CD8-positive, alpha-beta memory T cell (primary cell): ENCODE measurements around the gene OR52M1. TPM values are rescaled to one million over a fixed set of nuclear protein-coding genes. Genes with fewer than 3 reads are reported as not detected.

Experiments used
- CTCF ChIA-PET: fragments of 350-600 bp; sonication (Branson Sonifier 250); formaldehyde crosslinking; loops from one replicate; lab custom pipeline; 2021; ENCODE audit warnings: antibody characterized with exemption; lab: Charles Lee
- POLR2A ChIA-PET: fragments of 350-600 bp; sonication (Branson Sonifier 250); formaldehyde crosslinking; loops from one replicate; lab custom pipeline; 2021; ENCODE audit warnings: antibody characterized with exemption; lab: Charles Lee
- DNase-seq, 5 donors: peaks; one replicate each; pipeline versions ENCODE4 v3.0.0 to v3.0.0-alpha.2; 2020 to 2022; ENCODE audit warnings: mixed read lengths in 1 of 5
- H3K27ac ChIP-seq: one replicate; pipeline ENCODE4 v1.7.0; 2013; ENCODE audit warnings: low read depth, mild to moderate bottlenecking, low read length, moderate library complexity
- H3K27me3 ChIP-seq: 2 replicates; pipeline ENCODE4 v1.7.0; 2013; ENCODE audit warnings: low read length, mild to moderate bottlenecking; ENCODE audit not compliant: insufficient read depth, poor library complexity, severe bottlenecking
- H3K36me3 ChIP-seq: 2 replicates; pipeline ENCODE4 v1.7.0; 2013; ENCODE audit warnings: mild to moderate bottlenecking, low read length, moderate library complexity; ENCODE audit not compliant: insufficient read depth
- H3K4me1 ChIP-seq: 2 replicates; pipeline ENCODE4 v1.7.0; 2013; ENCODE audit warnings: mild to moderate bottlenecking, low read length, moderate library complexity; ENCODE audit not compliant: insufficient read depth
- H3K4me3 ChIP-seq: 2 replicates; pipeline ENCODE4 v1.7.0; 2013; ENCODE audit warnings: mild to moderate bottlenecking, low read length
- H3K9me3 ChIP-seq: 2 replicates; pipeline ENCODE4 v1.7.0; 2013; ENCODE audit warnings: mild to moderate bottlenecking, low read length
- H3K27ac Mint-ChIP-seq, 8 donors: one replicate each; pipeline ENCODE4 v1.8.0; 2020 to 2021; ENCODE audit warnings: mixed read lengths in 8 of 8, mild to moderate bottlenecking in 6 of 8, inconsistent platforms in 3 of 8, moderate library complexity in 3 of 8
- H3K27me3 Mint-ChIP-seq, 2 donors: one replicate each; pipeline ENCODE4 v1.8.0; 2020 to 2021; ENCODE audit warnings: mixed read lengths in 2 of 2, mild to moderate bottlenecking in 1 of 2, moderate library complexity in 1 of 2
- H3K36me3 Mint-ChIP-seq, 3 donors: one replicate each; pipeline ENCODE4 v1.8.0; 2020 to 2021; ENCODE audit warnings: mixed read lengths in 3 of 3, inconsistent platforms in 1 of 3, mild to moderate bottlenecking in 1 of 3
- H3K4me1 Mint-ChIP-seq, 3 donors: one replicate each; pipeline ENCODE4 v1.8.0; 2020 to 2021; ENCODE audit warnings: mixed read lengths in 3 of 3, inconsistent platforms in 1 of 3, mild to moderate bottlenecking in 1 of 3
- H3K4me3 Mint-ChIP-seq, 7 donors: one replicate each; pipeline ENCODE4 v1.8.0; 2020 to 2021; ENCODE audit warnings: mixed read lengths in 7 of 7, mild to moderate bottlenecking in 6 of 7, moderate library complexity in 4 of 7, inconsistent platforms in 2 of 7
- H3K9me3 Mint-ChIP-seq, 5 donors: one replicate each; pipeline ENCODE4 v1.8.0; 2020 to 2022; ENCODE audit warnings: mixed read lengths in 5 of 5, mild to moderate bottlenecking in 3 of 5, moderate library complexity in 2 of 5, inconsistent platforms in 1 of 5
- polyA plus RNA-seq: library from polyadenylated mRNA; unstranded; fragments of 300-500 nt; fragmentation: Illumina TruSeq; gene quantifications from one replicate; pipeline ENCODE4 v1.2.3, GENCODE V29; 2021
- total RNA-seq, 2 experiments: library from RNA; stranded (reverse); gene quantifications; one replicate each; pipeline ENCODE4 v1.2.3, GENCODE V29; 2021

Gene OR52M1
- total and polyA plus RNA-seq, 3 experiments from 2014 or later, result not detected

- H3K4me3 Mint-ChIP-seq, result no peak overlapping the region
- no peaks in the 10 kb centered on the region for H3K36me3 Mint-ChIP-seq
- Histone ChIP-seq H3K4me3 (no peak overlapping the region), H3K27ac (no peak overlapping the region), H3K27me3 (no peaks in the 10 kb centered on the region), H3K9me3 (no peaks in the 10 kb centered on the region), H3K36me3 (no peaks in the 10 kb centered on the region), H3K4me1 (no peaks in the 10 kb centered on the region)
- H3K27ac Mint-ChIP-seq, result no peak overlapping the region
- ChIA-PET CTCF (interaction anchor here (2.6 kb wide), 1 partner anchor 359 kb away, joined by 10 read pairs; no protein-coding TSS in a partner anchor), POLR2A (no interaction called here)
- peaks cover 0 to 2% (median 0%) of the 10 kb centered on the region in 5 donors for H3K9me3 Mint-ChIP-seq
- DNase-seq, result no peak
- H3K27me3 Mint-ChIP-seq, result peaks cover 12 to 24% of the 10 kb centered on the region in 2 donors
- no peaks in the 10 kb centered on the region for H3K4me1 Mint-ChIP-seq
Measured at GRCh38 chr11:4546878-4547277, 1.9 kb downstream of the OR52M1 start.

- peaks cover 9 to 24% of the 10 kb centered on the region in 2 donors for H3K27me3 Mint-ChIP-seq
- H3K4me1 Mint-ChIP-seq, result no peaks in the 10 kb centered on the region
- H3K27me3 ChIP-seq, result no peaks in the 10 kb centered on the region
- H3K9me3 Mint-ChIP-seq, result peaks cover 0 to 2% (median 0%) of the 10 kb centered on the region in 5 donors
- no peaks in the 10 kb centered on the region for H3K36me3 ChIP-seq
- POLR2A ChIA-PET, result no interaction called here
- H3K4me3 ChIP-seq, result no peak overlapping the region
- no peak overlapping the region for H3K27ac Mint-ChIP-seq
- no peaks in the 10 kb centered on the region for H3K4me1 ChIP-seq
- H3K9me3 ChIP-seq, result no peaks in the 10 kb centered on the region
- CTCF ChIA-PET, result interaction anchor here (2.6 kb wide), 1 partner anchor 360 kb away, joined by 10 read pairs; no protein-coding TSS in a partner anchor
- H3K36me3 Mint-ChIP-seq, result no peaks in the 10 kb centered on the region
- DNase-seq, result no peak
- no peak overlapping the region for H3K27ac ChIP-seq
- H3K4me3 Mint-ChIP-seq, result no peak overlapping the region
Measured at GRCh38 chr11:4547416-4547815, 2.4 kb downstream of the OR52M1 start.

- Histone ChIP-seq H3K9me3 (no peaks in the 10 kb centered on the region), H3K4me3 (no peak overlapping the region), H3K27me3 (no peaks in the 10 kb centered on the region), H3K27ac (no peak overlapping the region), H3K36me3 (no peaks in the 10 kb centered on the region), H3K4me1 (no peaks in the 10 kb centered on the region)
- CTCF ChIA-PET, result interaction anchor here (2.5 kb wide), 1 partner anchor 365 kb away, joined by 7 read pairs; no protein-coding TSS in a partner anchor
- Mint-ChIP-seq H3K27ac (no peak overlapping the region), H3K36me3 (no peaks in the 10 kb centered on the region), H3K27me3 (peaks cover 18 to 54% of the 10 kb centered on the region in 2 donors), H3K9me3 (peaks cover 0 to 2% (median 0%) of the 10 kb centered on the region in 5 donors), H3K4me3 (no peak overlapping the region), H3K4me1 (no peaks in the 10 kb centered on the region)
- DNase-seq, result no peak
- POLR2A ChIA-PET, result no interaction called here
Measured at GRCh38 chr11:4551346-4551979, 6.5 kb downstream of the OR52M1 start.

- ChIA-PET CTCF (no interaction called here), POLR2A (no interaction called here)
- Mint-ChIP-seq H3K9me3 (peaks cover 0 to 12% (median 6%) of the 10 kb centered on the region in 5 donors), H3K27ac (no peak overlapping the region), H3K27me3 (peaks cover 12 to 58% of the 10 kb centered on the region in 2 donors), H3K36me3 (peaks cover 0 to 5% (median 0%) of the 10 kb centered on the region in 3 donors), H3K4me3 (no peak overlapping the region), H3K4me1 (no peaks in the 10 kb centered on the region)
- Histone ChIP-seq H3K4me3 (no peak overlapping the region), H3K27ac (no peak overlapping the region), H3K4me1 (no peaks in the 10 kb centered on the region), H3K36me3 (no peaks in the 10 kb centered on the region), H3K9me3 (no peaks in the 10 kb centered on the region), H3K27me3 (no peaks in the 10 kb centered on the region)
- no peak for DNase-seq
Measured at GRCh38 chr11:4559527-4560440, 14.8 kb downstream of the OR52M1 start.

- ChIA-PET CTCF (no interaction called here), POLR2A (no interaction called here)
- H3K36me3 Mint-ChIP-seq, result peaks cover 0 to 5% (median 0%) of the 10 kb centered on the region in 3 donors
- H3K9me3 ChIP-seq, result no peaks in the 10 kb centered on the region
- no peaks in the 10 kb centered on the region for H3K27me3 ChIP-seq
- no peak for DNase-seq
- no peak overlapping the region for H3K27ac Mint-ChIP-seq
- peaks cover 8 to 55% of the 10 kb centered on the region in 2 donors for H3K27me3 Mint-ChIP-seq
- no peaks in the 10 kb centered on the region for H3K36me3 ChIP-seq
- H3K4me1 Mint-ChIP-seq, result no peaks in the 10 kb centered on the region
- H3K4me1 ChIP-seq, result no peaks in the 10 kb centered on the region
- no peak overlapping the region for H3K4me3 ChIP-seq
- peaks cover 0 to 12% (median 6%) of the 10 kb centered on the region in 5 donors for H3K9me3 Mint-ChIP-seq
- H3K27ac ChIP-seq, result no peak overlapping the region
- no peak overlapping the region for H3K4me3 Mint-ChIP-seq
Measured at GRCh38 chr11:4560467-4560866, 15.5 kb downstream of the OR52M1 start.

GRCh38 chr11:4565371-4565770 lies 20.4 kb downstream of the OR52M1 start:
- CTCF ChIA-PET, result no interaction called here
- Mint-ChIP-seq H3K4me1 (no peaks in the 10 kb centered on the region), H3K36me3 (peaks cover 0 to 5% (median 0%) of the 10 kb centered on the region in 3 donors), H3K27ac (no peak overlapping the region), H3K4me3 (no peak overlapping the region), H3K9me3 (peaks cover 0 to 12% (median 6%) of the 10 kb centered on the region in 5 donors), H3K27me3 (peaks cover 10 to 32% of the 10 kb centered on the region in 2 donors)
- POLR2A ChIA-PET, result no interaction called here
- no peaks in the 10 kb centered on the region for H3K9me3 ChIP-seq
- no peaks in the 10 kb centered on the region for H3K4me1 ChIP-seq
- no peak for DNase-seq
- no peak overlapping the region for H3K27ac ChIP-seq
- no peaks in the 10 kb centered on the region for H3K36me3 ChIP-seq
- no peak overlapping the region for H3K4me3 ChIP-seq
- H3K27me3 ChIP-seq, result no peaks in the 10 kb centered on the region

- Histone ChIP-seq H3K4me1 (no peaks in the 10 kb centered on the region), H3K27ac (no peak overlapping the region), H3K4me3 (no peak overlapping the region), H3K9me3 (no peaks in the 10 kb centered on the region), H3K27me3 (no peaks in the 10 kb centered on the region), H3K36me3 (no peaks in the 10 kb centered on the region)
- no peak for DNase-seq
- H3K4me3 Mint-ChIP-seq, result no peak overlapping the region
- H3K9me3 Mint-ChIP-seq, result peaks cover 0 to 4% (median 2%) of the 10 kb centered on the region in 5 donors
- no peaks in the 10 kb centered on the region for H3K4me1 Mint-ChIP-seq
- CTCF ChIA-PET, result no interaction called here
- peaks cover 5 to 11% of the 10 kb centered on the region in 2 donors for H3K27me3 Mint-ChIP-seq
- peaks cover 0 to 4% (median 0%) of the 10 kb centered on the region in 3 donors for H3K36me3 Mint-ChIP-seq
- POLR2A ChIA-PET, result no interaction called here
- no peak overlapping the region for H3K27ac Mint-ChIP-seq
Measured at GRCh38 chr11:4569075-4569474, 24.1 kb downstream of the OR52M1 start.

GRCh38 chr11:4576880-4577279 lies 31.9 kb downstream of the OR52M1 start:
- no peaks in the 10 kb centered on the region for H3K9me3 Mint-ChIP-seq
- peaks cover 0 to 2% (median 0%) of the 10 kb centered on the region in 3 donors for H3K36me3 Mint-ChIP-seq
- H3K9me3 ChIP-seq, result no peaks in the 10 kb centered on the region
- DNase-seq, result no peak
- H3K27ac ChIP-seq, result no peak overlapping the region
- peaks cover 0 to 6% (median 4%) of the 10 kb centered on the region in 3 donors for H3K4me1 Mint-ChIP-seq
- H3K4me1 ChIP-seq, result no peaks in the 10 kb centered on the region
- no peak overlapping the region for H3K27ac Mint-ChIP-seq
- no peaks in the 10 kb centered on the region for H3K27me3 ChIP-seq
- peaks cover 13 to 39% of the 10 kb centered on the region in 2 donors for H3K27me3 Mint-ChIP-seq
- ChIA-PET POLR2A (no interaction called here), CTCF (no interaction called here)
- H3K4me3 Mint-ChIP-seq, result no peak overlapping the region
- H3K4me3 ChIP-seq, result no peak overlapping the region
- H3K36me3 ChIP-seq, result no peaks in the 10 kb centered on the region
